Measurements from ENCODE around the gene ZNF487. TPM values are rescaled to one million over a fixed set of nuclear protein-coding genes. Genes with fewer than 3 reads are reported as not detected.
"Not testable (repeated sequence)": the region's sequence is repeated elsewhere in the genome, so short reads cannot be mapped to it uniquely, and the experiment has no call there.

ZNF487 gene
- total RNA-seq, 1 donor from 2014 or later: 1.8 TPM

DNA sequence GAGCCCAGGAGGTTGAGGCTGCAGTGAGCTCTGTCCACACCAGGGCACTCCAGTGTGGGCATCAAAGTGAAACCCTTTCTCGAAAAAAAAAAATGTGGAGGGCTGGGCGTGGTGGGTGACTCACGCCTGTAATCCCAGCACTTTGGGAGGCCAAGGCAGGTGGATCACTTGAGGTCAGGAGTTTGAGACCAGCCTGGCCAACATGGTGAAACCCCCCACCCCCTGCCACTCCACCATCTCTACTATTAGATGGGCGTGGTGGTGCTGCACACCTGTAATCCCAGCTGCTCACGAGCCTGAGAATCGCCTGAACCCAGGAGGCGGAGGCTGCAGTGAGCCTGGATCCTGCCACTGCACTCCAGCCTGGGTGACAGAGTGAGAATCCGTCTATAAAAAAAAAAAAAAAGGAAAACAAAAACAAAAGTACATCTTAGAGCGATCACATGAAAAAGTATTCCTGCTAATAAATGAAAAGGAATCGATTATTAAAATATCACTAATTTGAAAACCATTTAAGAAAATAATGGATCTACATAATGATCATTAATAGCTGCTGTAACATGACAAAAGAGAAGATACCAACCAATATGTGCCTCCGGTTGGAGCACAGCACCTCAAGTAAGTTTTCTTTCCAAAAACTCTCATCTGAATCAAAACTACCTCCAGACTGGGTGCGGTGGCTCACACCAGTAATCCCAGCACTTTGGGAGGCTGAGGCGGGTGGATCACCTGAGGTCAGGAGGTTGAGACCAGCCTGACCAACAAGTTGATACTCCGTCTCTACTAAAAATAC lies 32.8 kb upstream of the ZNF487 start:
- no peak for DNase-seq (ENCODE audit: low spot score)
- ATAC-seq: no peak

DNA sequence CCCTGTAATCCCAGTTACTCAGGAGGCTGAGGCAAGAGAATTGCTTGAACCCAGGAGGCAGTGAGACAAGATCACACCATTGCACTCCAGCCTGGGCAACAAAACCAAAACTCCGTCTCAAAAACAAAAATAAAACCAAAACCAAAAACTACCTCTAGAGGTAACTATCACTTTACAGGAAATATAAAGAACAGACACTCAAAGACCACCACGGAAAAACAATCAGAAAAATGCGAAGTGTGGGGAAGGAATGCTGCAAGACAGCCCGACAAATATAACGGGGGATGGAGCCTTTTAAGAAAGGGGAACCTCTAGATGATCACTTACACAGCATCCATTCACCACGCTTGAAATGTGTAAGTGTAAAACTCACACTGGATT lies 32.2 kb upstream of the ZNF487 start:
- DNase-seq (ENCODE audit: low spot score): no peak
- ATAC-seq: no peak

- ATAC-seq (peak; percentile 47), DNase-seq (ENCODE audit: low spot score) (peak; percentile 75)
These were observed 29.7 kb upstream of the ZNF487 start for GRCh38 chr10:43407148-43407575.

GRCh38 chr10:43407576-43408330 lies 29.2 kb upstream of the ZNF487 start:
- ATAC-seq: peak; percentile 70
- peak; percentile 93 for DNase-seq (ENCODE audit: low spot score)

- DNase-seq (ENCODE audit: low spot score): peak; percentile 56
- no peak for ATAC-seq
These were observed 28.6 kb upstream of the ZNF487 start for GRCh38 chr10:43408331-43408709.

GRCh38 chr10:43408710-43409384 lies 28.1 kb upstream of the ZNF487 start, which contains the start of gene HNRNPF:
TSS of gene HNRNPF (minus strand) at chr10:43409186. CDS start at chr10:43387884, 21,302 bp downstream.
- DNase-seq (ENCODE audit: low spot score) (peak; percentile 97), ATAC-seq (peak; percentile 82)

DNA sequence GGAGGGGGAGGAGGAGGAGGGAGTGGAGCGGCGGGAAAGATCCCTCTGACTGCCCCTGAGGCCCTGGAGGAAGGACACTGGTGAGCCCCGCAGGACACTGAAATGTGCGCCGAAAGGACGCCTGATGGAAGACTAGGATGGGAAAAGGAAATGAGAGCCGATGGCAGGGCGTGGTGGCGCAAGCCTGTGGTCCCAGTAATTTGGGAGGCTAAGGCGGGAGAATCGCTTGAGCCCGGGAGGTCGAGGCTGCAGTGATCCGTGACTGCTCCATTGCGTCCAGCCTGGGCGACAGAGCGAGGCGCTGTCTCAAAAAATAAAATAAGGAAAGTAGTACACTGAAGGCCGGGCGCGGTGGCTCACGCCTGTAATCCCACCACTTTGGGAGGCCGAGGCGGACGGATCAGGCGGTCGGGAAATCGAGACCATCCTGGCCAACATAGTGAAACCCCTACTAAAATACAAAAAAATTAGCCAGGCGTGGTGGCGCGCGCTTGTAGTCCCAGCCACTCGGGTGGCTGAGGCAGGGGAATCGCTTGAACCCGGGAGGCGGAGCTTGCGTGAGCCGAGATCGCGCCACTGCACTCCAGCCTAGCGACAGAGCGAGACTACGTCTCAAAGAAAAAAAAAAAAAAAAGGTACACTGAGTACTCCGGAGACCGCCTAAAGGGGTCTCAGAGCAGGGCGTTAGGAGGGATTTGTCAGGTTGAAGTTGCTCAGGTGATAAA lies 27.4 kb upstream of the ZNF487 start:
- ATAC-seq: peak; percentile 7
- peak; percentile 60 for DNase-seq (ENCODE audit: low spot score)

- ATAC-seq: no peak
These were observed 26.6 kb upstream of the ZNF487 start for GRCh38 chr10:43410345-43410744.

DNA sequence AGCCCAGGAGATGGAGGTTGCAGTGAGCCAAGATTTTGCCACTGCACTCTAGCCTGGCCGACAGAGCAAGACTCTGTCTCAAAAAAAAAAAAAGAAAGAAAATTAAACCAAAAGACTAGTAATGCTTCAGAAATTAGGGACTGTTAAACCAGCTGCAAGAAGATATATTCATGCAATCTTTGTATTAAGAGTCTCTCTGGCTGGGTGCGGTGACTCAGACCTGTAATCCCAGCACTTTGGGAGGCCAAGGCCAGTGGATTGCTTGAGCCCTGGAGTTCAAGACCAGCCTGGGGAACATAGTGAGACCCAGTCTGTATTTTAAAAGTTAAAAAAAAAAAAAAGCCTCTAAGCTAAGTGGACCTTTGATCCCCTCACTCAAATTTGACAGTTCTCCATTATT lies 25.4 kb upstream of the ZNF487 start:
- DNase-seq (ENCODE audit: low spot score) (no peak), ATAC-seq (no peak)

More at GRCh38 chr10:43410345-43410744, 26.6 kb upstream of the ZNF487 start:
- no peak for DNase-seq (ENCODE audit: low spot score)

DNA sequence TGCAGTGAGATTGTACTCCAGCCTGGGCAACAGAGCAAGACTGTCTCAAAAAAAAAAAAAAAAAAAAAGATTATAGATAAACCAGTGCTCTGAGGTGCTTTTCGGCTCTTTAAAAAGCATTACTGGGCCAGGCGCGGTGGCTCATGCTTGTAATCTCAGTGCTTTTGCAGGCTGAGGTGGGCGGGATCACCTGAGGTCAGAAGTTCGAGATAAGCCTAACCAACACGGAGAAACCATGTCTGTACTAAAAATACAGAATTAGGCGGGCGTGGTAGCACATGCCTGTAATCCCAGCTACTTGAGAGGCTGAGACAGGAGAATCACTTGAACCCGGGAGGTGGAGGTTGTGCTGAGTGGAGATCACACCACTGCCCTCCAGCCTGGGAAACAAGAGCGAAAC lies 21.4 kb upstream of the ZNF487 start:
- DNase-seq (ENCODE audit: low spot score) (no peak), ATAC-seq (no peak)

DNA sequence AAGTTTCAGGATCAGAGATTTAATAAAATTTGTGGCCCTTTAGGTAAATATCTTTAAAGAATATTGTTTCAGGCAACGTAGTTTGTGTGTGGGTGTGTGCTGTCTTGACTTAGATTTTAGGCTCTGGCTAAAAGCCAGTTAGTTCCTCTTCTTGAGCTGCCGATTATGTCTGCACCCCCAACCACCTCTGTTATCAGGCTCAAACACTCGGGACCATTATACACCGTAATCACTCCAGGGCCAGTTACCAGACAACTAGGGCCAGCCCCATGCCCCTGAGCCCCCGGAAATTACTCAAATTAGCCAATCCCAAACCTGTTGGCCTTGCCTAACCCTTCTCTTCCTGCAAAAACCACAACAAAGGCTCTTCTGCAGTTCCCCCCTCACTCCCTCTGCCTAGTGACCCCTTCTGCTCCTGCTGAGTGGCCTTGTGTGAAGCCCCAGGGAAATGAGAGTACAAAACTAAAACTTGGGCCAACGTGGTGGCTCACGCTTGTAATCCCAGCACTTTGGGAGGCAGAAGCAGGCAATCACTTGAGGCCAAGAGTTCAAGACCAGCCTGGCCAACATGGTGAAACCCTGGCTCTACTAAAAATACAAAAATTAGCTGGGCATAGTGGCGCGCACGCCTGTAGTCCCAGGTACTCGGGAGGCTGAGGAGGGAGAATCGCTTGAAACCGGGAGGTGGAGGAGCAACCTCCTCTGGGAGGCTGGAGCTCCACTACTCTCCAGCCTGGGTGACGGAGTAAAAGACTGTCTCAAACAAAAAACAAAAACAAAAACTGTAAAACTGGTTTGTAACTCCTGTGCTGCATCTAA lies 18.8 kb upstream of the ZNF487 start:
- no peak for ATAC-seq
- no peak for DNase-seq (ENCODE audit: low spot score)

- ATAC-seq (no peak), DNase-seq (ENCODE audit: low spot score) (no peak)
These were observed 16.9 kb upstream of the ZNF487 start for GRCh38 chr10:43419997-43420368.

GRCh38 chr10:43420369-43421200 lies 16.3 kb upstream of the ZNF487 start:
- DNase-seq (ENCODE audit: low spot score) (peak; percentile 96), ATAC-seq (peak; percentile 93)

GRCh38 chr10:43421201-43421507 lies 15.8 kb upstream of the ZNF487 start:
- DNase-seq (ENCODE audit: low spot score) (no peak), ATAC-seq (no peak)

GRCh38 chr10:43421519-43421918 lies 15.4 kb upstream of the ZNF487 start:
- no peak for ATAC-seq
- DNase-seq (ENCODE audit: low spot score): no peak

DNA sequence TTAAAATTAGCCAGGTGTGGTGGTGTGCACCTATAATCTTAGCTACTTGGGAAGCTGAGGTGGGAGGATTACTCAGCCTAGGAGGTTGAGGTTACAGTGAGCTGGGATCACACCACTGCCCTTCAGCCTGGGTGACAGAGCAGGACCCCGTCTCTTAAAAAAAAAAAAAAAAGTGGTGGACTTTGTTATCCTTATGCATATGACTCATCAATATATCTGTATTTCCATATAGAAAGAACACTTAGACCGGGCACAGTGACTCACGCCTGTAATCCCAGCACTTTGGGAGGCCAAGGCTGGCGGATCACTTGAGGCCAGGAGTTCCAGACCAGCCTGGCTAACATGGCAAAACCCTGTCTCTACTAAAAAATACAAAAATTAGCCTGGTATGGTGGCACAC lies 15.0 kb upstream of the ZNF487 start:
- DNase-seq (ENCODE audit: low spot score); ATAC-seq: not testable (repeated sequence)

DNA sequence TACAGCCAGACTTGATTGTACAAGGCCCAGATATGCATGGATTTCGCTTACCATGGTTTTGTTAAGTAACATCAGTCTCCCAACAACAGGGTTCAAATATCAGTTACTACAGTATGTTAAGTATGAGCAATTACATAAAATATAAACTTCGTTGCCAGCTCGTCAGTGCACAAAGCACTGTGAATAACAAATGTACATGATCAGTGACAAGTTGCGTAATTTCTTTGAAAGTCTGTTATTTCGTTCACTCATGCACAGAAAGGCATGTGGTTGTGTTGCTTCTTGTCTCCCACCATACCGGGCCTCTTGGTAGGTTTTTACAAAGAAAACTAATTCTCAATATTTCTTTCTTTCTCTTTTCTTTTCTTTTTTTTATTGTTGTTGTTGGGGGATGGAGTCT lies 12.5 kb upstream of the ZNF487 start:
- DNase-seq (ENCODE audit: low spot score): no peak
- ATAC-seq: no peak

DNA sequence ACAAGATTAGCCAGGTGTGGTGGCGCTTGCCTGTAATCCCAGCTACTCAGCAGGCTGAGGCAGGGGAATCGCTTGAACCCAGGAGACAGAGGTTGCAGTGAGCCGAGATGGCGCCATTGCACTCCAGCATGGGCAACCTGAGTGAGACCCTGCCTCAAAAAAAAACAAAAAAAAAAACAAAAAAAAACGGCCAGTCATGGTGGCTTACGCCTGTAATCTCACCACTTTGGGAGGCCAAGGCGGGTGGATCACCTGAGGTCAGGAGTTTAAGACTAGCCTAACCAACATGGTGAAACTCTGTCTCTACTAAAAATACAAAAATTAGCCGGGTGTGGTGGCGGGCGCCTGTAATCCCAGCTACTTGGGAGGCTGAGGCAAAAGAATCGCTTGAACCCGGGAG lies 10.4 kb upstream of the ZNF487 start:
- DNase-seq (ENCODE audit: low spot score); ATAC-seq: not testable (repeated sequence)

GRCh38 chr10:43427166-43427825 lies 9.6 kb upstream of the ZNF487 start:
- ATAC-seq (no peak), DNase-seq (ENCODE audit: low spot score) (no peak)

Measured in left lobe of liver (tissue), 2 donors.